BE2C (cell line): Measurements from ENCODE around the gene CNKSR3.

Experiments used
- DNase-seq: peaks from one replicate; pipeline ENCODE4 v3.0.0-alpha.2; 2020
- H3K27me3 ChIP-seq: fragments of 250-450 bp; sonication (Bioruptor Pico); 2 replicates; pipeline ENCODE4 v1.5.1; 2020; ENCODE audit warnings: mild to moderate bottlenecking
- H3K36me3 ChIP-seq: fragments of 250-450 bp; sonication (Bioruptor Pico); 2 replicates; pipeline ENCODE4 v1.5.1; 2020; ENCODE audit warnings: mild to moderate bottlenecking
- H3K4me1 ChIP-seq: fragments of 250-450 bp; sonication (Bioruptor Pico); 2 replicates; pipeline ENCODE4 v1.5.1; 2020
- H3K4me3 ChIP-seq: 2 replicates; pipeline ENCODE4 v1.5.1; 2011; ENCODE audit warnings: low read depth, low read length
- H3K9me3 ChIP-seq: fragments of 250-450 bp; sonication (Bioruptor Pico); 2 replicates; pipeline ENCODE4 v1.5.1; 2020
- CTCF ChIP-seq: IDR thresholded peaks from 2 replicates; pipeline ENCODE4 v1.5.1; 2012; ENCODE audit warnings: mild to moderate bottlenecking, low read depth, low read length

The CNKSR3 gene

GRCh38 chr6:154359161-154359574 lies 151.3 kb downstream of the CNKSR3 start:
- Histone ChIP-seq H3K4me3 (no peak overlapping the region), H3K9me3 (no peaks in the 10 kb centered on the region), H3K27me3 (no peaks in the 10 kb centered on the region), H3K36me3 (no peaks in the 10 kb centered on the region), H3K4me1 (no peaks in the 10 kb centered on the region)
- no peak for TF ChIP-seq CTCF
- DNase-seq: no peak

GRCh38 chr6:154358019-154358545 lies 152.4 kb downstream of the CNKSR3 start:
- no peak for DNase-seq
- no peak overlapping the region for H3K4me3 ChIP-seq
- H3K36me3 ChIP-seq: no peaks in the 10 kb centered on the region
- no peaks in the 10 kb centered on the region for H3K4me1 ChIP-seq
- H3K9me3 ChIP-seq: no peaks in the 10 kb centered on the region
- H3K27me3 ChIP-seq: no peaks in the 10 kb centered on the region
- no peak for TF ChIP-seq CTCF

- DNase-seq: no peak
- H3K27me3 ChIP-seq: no peaks in the 10 kb centered on the region
- H3K4me1 ChIP-seq: no peaks in the 10 kb centered on the region
- no peak for TF ChIP-seq CTCF
- H3K9me3 ChIP-seq: no peaks in the 10 kb centered on the region
- no peaks in the 10 kb centered on the region for H3K36me3 ChIP-seq
- H3K4me3 ChIP-seq: no peak within 1 kb of the TSS
These were observed 153.8 kb downstream of the CNKSR3 start, which contains the start of gene IPCEF1 for GRCh38 chr6:154356690-154357089. Gene IPCEF1 (minus strand): TSS chr6:154356803. CDS start chr6:154265947, 90,856 bp downstream.

- DNase-seq: no peak
- Histone ChIP-seq H3K4me3 (no peak overlapping the region), H3K36me3 (no peaks in the 10 kb centered on the region), H3K9me3 (no peaks in the 10 kb centered on the region), H3K4me1 (no peaks in the 10 kb centered on the region), H3K27me3 (no peaks in the 10 kb centered on the region)
- no peak for TF ChIP-seq CTCF
These were observed 154.4 kb downstream of the CNKSR3 start for GRCh38 chr6:154356113-154356512.

- no peak for DNase-seq
- no peak overlapping the region for H3K4me3 ChIP-seq
- no peaks in the 10 kb centered on the region for H3K9me3 ChIP-seq
- no peaks in the 10 kb centered on the region for H3K4me1 ChIP-seq
- TF ChIP-seq CTCF: no peak
- no peaks in the 10 kb centered on the region for H3K27me3 ChIP-seq
- no peaks in the 10 kb centered on the region for H3K36me3 ChIP-seq
These were observed 156.2 kb downstream of the CNKSR3 start for GRCh38 chr6:154354265-154354777.

GRCh38 chr6:154353626-154354025 lies 156.9 kb downstream of the CNKSR3 start:
- H3K27me3 ChIP-seq: no peaks in the 10 kb centered on the region
- H3K36me3 ChIP-seq: no peaks in the 10 kb centered on the region
- H3K4me1 ChIP-seq: no peaks in the 10 kb centered on the region
- H3K4me3 ChIP-seq: no peak overlapping the region
- no peaks in the 10 kb centered on the region for H3K9me3 ChIP-seq
- DNase-seq: no peak
- no peak for TF ChIP-seq CTCF
